ENCODE data around the gene GPATCH11.

GPATCH11 gene

DNA sequence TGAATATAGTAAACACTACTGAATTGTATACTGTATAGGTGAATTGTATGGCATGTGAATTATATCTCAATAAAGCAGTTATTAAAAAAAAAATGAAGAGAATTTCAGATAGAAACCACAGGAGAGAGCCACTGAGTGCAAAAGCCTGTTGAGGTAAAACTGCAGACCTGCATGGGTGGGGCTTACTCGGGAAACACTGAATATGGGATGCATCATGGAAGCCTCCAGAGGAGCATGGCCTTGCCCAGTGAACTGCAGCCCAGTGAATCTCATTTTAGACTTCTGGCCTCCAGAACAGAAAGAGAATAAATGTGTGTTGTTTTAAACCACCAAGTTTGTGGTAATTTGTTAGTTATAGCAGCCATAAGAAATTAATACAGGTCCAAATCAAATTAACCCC lies 15.7 kb downstream of the GPATCH11 start:
- H3K4me1 ChIP-seq (ENCODE audit: low read length), result peaks cover 7% of the 10 kb centered on the region
- DNase-seq, result no peak
- H3K9ac ChIP-seq (ENCODE audit: low read length), result no peak overlapping the region
- no peak overlapping the region for H3K4me3 ChIP-seq (ENCODE audit: low read length)
- H2AFZ ChIP-seq (ENCODE audit: low read length), result no peak overlapping the region
- H3K79me2 ChIP-seq (ENCODE audit: low read length), result no peaks in the 10 kb centered on the region
- H3K27ac ChIP-seq (ENCODE audit: low read length), result no peak overlapping the region
- H3K9me2 ChIP-seq (replicated peaks; ENCODE audit: insufficient read depth, low read length), result no peaks in the 10 kb centered on the region
- H3K36me3 ChIP-seq (replicated peaks; ENCODE audit: insufficient read depth, low read length), result peaks cover 5% of the 10 kb centered on the region
- no peaks in the 10 kb centered on the region for H3K9me3 ChIP-seq (replicated peaks; ENCODE audit: insufficient read depth, low read length)
- H3F3A ChIP-seq (ENCODE audit: insufficient read depth, low read length), result no peaks in the 10 kb centered on the region
- no peak for TF ChIP-seq EZH2 (optimal IDR thresholded peaks at IDR 0.05; ENCODE audit: low read depth, low read length)
- no peaks in the 10 kb centered on the region for H3K27me3 ChIP-seq (replicated peaks; ENCODE audit: insufficient read depth, low read length)
- H4K20me1 ChIP-seq (ENCODE audit: insufficient read depth, low read length), result no peaks in the 10 kb centered on the region
- H3K4me2 ChIP-seq (ENCODE audit: low read depth, low read length), result no peak overlapping the region

- Histone ChIP-seq H3K79me2 (ENCODE audit: low read length) (no peaks in the 10 kb centered on the region), H3K27ac (ENCODE audit: low read length) (no peak overlapping the region), H4K20me1 (ENCODE audit: insufficient read depth, low read length) (no peaks in the 10 kb centered on the region), H3K4me1 (ENCODE audit: low read length) (peaks cover 7% of the 10 kb centered on the region), H3K27me3 (replicated peaks; ENCODE audit: insufficient read depth, low read length) (no peaks in the 10 kb centered on the region), H3K9ac (ENCODE audit: low read length) (no peak overlapping the region), H3K36me3 (replicated peaks; ENCODE audit: insufficient read depth, low read length) (peaks cover 4% of the 10 kb centered on the region; the same call in 1 of the 2 replicates), H2AFZ (ENCODE audit: low read length) (no peak overlapping the region), H3F3A (ENCODE audit: insufficient read depth, low read length) (no peaks in the 10 kb centered on the region), H3K4me3 (ENCODE audit: low read length) (no peak overlapping the region), H3K9me2 (replicated peaks; ENCODE audit: insufficient read depth, low read length) (no peaks in the 10 kb centered on the region), H3K9me3 (replicated peaks; ENCODE audit: insufficient read depth, low read length) (no peaks in the 10 kb centered on the region), H3K4me2 (ENCODE audit: low read depth, low read length) (no peak overlapping the region)
- DNase-seq, result no peak
- TF ChIP-seq CTCF (IDR thresholded peaks at IDR 0.05; ENCODE audit: low read length) (no peak), EZH2phosphoT487 (IDR thresholded peaks at IDR 0.05; ENCODE audit: low read length) (no peak), EZH2 (optimal IDR thresholded peaks at IDR 0.05; ENCODE audit: low read depth, low read length) (no peak)
These were observed 18.3 kb downstream of the GPATCH11 start for GRCh38 chr2:37102588-37102987.

DNA sequence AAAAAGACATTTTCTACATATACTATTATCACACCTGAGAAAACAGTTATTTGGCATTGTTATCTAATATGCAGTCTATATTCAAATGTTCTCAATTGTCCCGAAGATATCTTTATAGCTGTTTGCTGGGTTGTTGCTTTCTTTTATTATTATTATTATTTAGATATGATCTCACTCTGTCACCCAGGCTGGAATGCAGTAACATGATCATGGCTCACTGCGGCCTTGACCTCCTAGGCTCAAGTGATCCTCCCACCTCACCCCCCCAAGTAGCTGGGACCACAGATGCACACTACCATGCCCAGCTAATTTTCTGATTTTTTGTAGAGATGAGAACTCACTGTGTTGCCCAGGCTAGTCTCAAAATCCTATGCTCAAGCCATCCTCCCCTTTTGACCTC lies 19.9 kb downstream of the GPATCH11 start:
- no peak for TF ChIP-seq EZH2 (optimal IDR thresholded peaks at IDR 0.05; ENCODE audit: low read depth, low read length)
- TF ChIP-seq EZH2phosphoT487 (IDR thresholded peaks at IDR 0.05; ENCODE audit: low read length), result no peak
- no peak for DNase-seq
- H3K79me2 ChIP-seq (ENCODE audit: low read length), result no peaks in the 10 kb centered on the region
- H3K9ac ChIP-seq (ENCODE audit: low read length), result no peak overlapping the region
- no peak overlapping the region for H2AFZ ChIP-seq (ENCODE audit: low read length)
- H3F3A ChIP-seq (ENCODE audit: insufficient read depth, low read length), result no peaks in the 10 kb centered on the region
- peaks cover 4% of the 10 kb centered on the region; the same call in 1 of the 2 replicates for H3K36me3 ChIP-seq (replicated peaks; ENCODE audit: insufficient read depth, low read length)
- H4K20me1 ChIP-seq (ENCODE audit: insufficient read depth, low read length), result no peaks in the 10 kb centered on the region
- no peaks in the 10 kb centered on the region for H3K27me3 ChIP-seq (replicated peaks; ENCODE audit: insufficient read depth, low read length)
- no peak overlapping the region for H3K4me3 ChIP-seq (ENCODE audit: low read length)
- H3K27ac ChIP-seq (ENCODE audit: low read length), result no peak overlapping the region
- no peaks in the 10 kb centered on the region for H3K9me2 ChIP-seq (replicated peaks; ENCODE audit: insufficient read depth, low read length)
- no peaks in the 10 kb centered on the region for H3K9me3 ChIP-seq (replicated peaks; ENCODE audit: insufficient read depth, low read length)
- no peak overlapping the region for H3K4me2 ChIP-seq (ENCODE audit: low read depth, low read length)
- no peaks in the 10 kb centered on the region for H3K4me1 ChIP-seq (ENCODE audit: low read length)

- Histone ChIP-seq H3K79me2 (ENCODE audit: low read length) (no peaks in the 10 kb centered on the region), H3K9ac (ENCODE audit: low read length) (no peak overlapping the region), H3K27me3 (replicated peaks; ENCODE audit: insufficient read depth, low read length) (no peaks in the 10 kb centered on the region), H3K4me1 (ENCODE audit: low read length) (no peaks in the 10 kb centered on the region), H3K36me3 (replicated peaks; ENCODE audit: insufficient read depth, low read length) (peaks cover 4% of the 10 kb centered on the region; the same call in 1 of the 2 replicates), H3F3A (ENCODE audit: insufficient read depth, low read length) (no peaks in the 10 kb centered on the region), H4K20me1 (ENCODE audit: insufficient read depth, low read length) (no peaks in the 10 kb centered on the region), H3K9me3 (replicated peaks; ENCODE audit: insufficient read depth, low read length) (no peaks in the 10 kb centered on the region), H3K27ac (ENCODE audit: low read length) (no peak overlapping the region), H3K4me3 (ENCODE audit: low read length) (no peak overlapping the region), H3K4me2 (ENCODE audit: low read depth, low read length) (no peak overlapping the region), H2AFZ (ENCODE audit: low read length) (no peak overlapping the region), H3K9me2 (replicated peaks; ENCODE audit: insufficient read depth, low read length) (no peaks in the 10 kb centered on the region)
- DNase-seq, result no peak
- TF ChIP-seq EZH2 (optimal IDR thresholded peaks at IDR 0.05; ENCODE audit: low read depth, low read length) (no peak), CTCF (IDR thresholded peaks at IDR 0.05; ENCODE audit: low read length) (no peak), EZH2phosphoT487 (IDR thresholded peaks at IDR 0.05; ENCODE audit: low read length) (no peak)
These were observed 20.8 kb downstream of the GPATCH11 start for GRCh38 chr2:37105150-37105549.

Measured in MM.1S (cell line).